ENCODE data around the gene LPGAT1. TPM values are rescaled to one million over a fixed set of nuclear protein-coding genes. Genes with fewer than 3 reads are reported as not detected.

LPGAT1 gene
- polyA plus RNA-seq, 2 of the 4 experiments (the other 2 are of a cell fraction): 32.3 to 48.0 TPM

DNA sequence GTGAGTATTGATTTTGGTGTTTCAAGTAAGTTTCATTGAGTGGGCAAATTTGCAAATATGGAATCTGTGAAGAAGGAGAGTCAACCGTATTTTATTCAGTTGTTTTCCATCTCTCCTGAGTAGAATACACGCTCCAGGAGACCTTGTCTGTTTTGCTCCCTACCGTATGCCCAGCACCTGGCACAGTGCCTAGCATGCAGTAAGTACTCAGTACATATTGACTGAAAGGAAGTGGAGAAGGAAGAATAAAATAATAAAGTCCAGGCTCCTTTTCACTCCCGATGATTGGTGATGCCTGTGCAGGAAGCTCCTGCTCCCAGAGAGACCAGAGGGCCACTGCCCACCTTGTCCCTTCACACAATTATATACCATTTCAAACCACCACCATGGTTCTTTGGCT is 95.8 kb downstream of the LPGAT1 start:
- no peak for FAIRE-seq
- peak in 1 of 2 experiments; percentile 2; a peak in 2 of 6 replicates for ATAC-seq
- peak in 1 of 2 experiments; percentile 39 for DNase-seq (ENCODE audit: low read depth in 1 of 2, low spot score in 1 of 2)
- H3K9me3 ChIP-seq: no peaks in the 10 kb centered on the region
- H3K4me3 ChIP-seq: peak overlapping the region; percentile 7; the same call in 1 of the 3 replicates
- 30% methylated on average over 4 of the region's 4 CpGs for WGBS (ENCODE audit: missing lambda C conversion rate)
- H3K4me2 ChIP-seq: peak overlapping the region; percentile 77
- TF ChIP-seq EHMT2 (IDR thresholded peaks at IDR 0.05; ENCODE audit: low read depth): no peak
- TF ChIP-seq TFCP2L1 (CRISPR knock-in tag; IDR thresholded peaks at IDR 0.05): no peak
- TF ChIP-seq CHD4 (IDR thresholded peaks at IDR 0.05; ENCODE audit: borderline replicate concordance): no peak
- TF ChIP-seq, protein P1, sequence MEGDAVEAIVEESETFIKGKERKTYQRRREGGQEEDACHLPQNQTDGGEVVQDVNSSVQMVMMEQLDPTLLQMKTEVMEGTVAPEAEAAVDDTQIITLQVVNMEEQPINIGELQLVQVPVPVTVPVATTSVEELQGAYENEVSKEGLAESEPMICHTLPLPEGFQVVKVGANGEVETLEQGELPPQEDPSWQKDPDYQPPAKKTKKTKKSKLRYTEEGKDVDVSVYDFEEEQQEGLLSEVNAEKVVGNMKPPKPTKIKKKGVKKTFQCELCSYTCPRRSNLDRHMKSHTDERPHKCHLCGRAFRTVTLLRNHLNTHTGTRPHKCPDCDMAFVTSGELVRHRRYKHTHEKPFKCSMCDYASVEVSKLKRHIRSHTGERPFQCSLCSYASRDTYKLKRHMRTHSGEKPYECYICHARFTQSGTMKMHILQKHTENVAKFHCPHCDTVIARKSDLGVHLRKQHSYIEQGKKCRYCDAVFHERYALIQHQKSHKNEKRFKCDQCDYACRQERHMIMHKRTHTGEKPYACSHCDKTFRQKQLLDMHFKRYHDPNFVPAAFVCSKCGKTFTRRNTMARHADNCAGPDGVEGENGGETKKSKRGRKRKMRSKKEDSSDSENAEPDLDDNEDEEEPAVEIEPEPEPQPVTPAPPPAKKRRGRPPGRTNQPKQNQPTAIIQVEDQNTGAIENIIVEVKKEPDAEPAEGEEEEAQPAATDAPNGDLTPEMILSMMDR (IDR thresholded peaks at IDR 0.05): no peak
- TF ChIP-seq HEYL (CRISPR knock-in tag; IDR thresholded peaks at IDR 0.05): no peak
- no peak for TF ChIP-seq CHD2 (IDR thresholded peaks at IDR 0.05; ENCODE audit: low read length, partially characterized antibody)
- no peak for TF ChIP-seq RAD21 (conservative IDR thresholded peaks at IDR 0.05 in 1 of 2, IDR thresholded peaks at IDR 0.05 in 1 of 2)
- no peak for TF ChIP-seq RCOR1 (IDR thresholded peaks at IDR 0.05; ENCODE audit: low read depth, low read length)
- TF ChIP-seq PBX3 (IDR thresholded peaks at IDR 0.05): no peak
- TF ChIP-seq NR3C1 (IDR thresholded peaks at IDR 0.05): no peak
- no peak for TF ChIP-seq E2F6 (IDR thresholded peaks at IDR 0.05; ENCODE audit: borderline replicate concordance, low read depth)
- no peak for TF ChIP-seq MYC (IDR thresholded peaks at IDR 0.05; ENCODE audit: borderline replicate concordance, low read length)
- H3K4me1 ChIP-seq: peaks cover 58% of the 10 kb centered on the region
- ChIA-PET CTCF (interaction anchor here (1.1 to 5.1 kb wide), 5 partner anchors 9 to 210 kb away, joined by 3 to 35 read pairs (median 6); no protein-coding TSS in a partner anchor), POLR2A (interaction anchor here (2.0 kb wide), 1 partner anchor 301 kb away, joined by 8 read pairs; the partner anchor contains the start of genes DTL and INTS7)
- H3K27ac ChIP-seq: peak overlapping the region; percentile 90 to 92

GRCh38 chr1:211734359-211734758 is 96.2 kb downstream of the LPGAT1 start:
- POLR2A ChIA-PET: interaction anchor here (2.0 kb wide), 1 partner anchor 301 kb away, joined by 8 read pairs; the partner anchor contains the start of genes DTL and INTS7
- CTCF ChIA-PET: interaction anchor here (5.1 kb wide), 1 partner anchor 36 kb away, joined by 35 read pairs; no protein-coding TSS in a partner anchor
- WGBS (ENCODE audit: missing lambda C conversion rate): 51% methylated on average over 9 of the region's 9 CpGs
- peak overlapping the region; percentile 77 for H3K4me2 ChIP-seq
- TF ChIP-seq CEBPB (IDR thresholded peaks at IDR 0.05) (peak in 1 of 2 experiments; percentile 74; a peak in 2 of 4 replicates), TP53 (CRISPR knock-in tag; IDR thresholded peaks at IDR 0.05) (no peak)
- H3K27ac ChIP-seq: peak overlapping the region; percentile 90 to 92
- H3K4me3 ChIP-seq: no peak overlapping the region
- DNase-seq (ENCODE audit: low read depth in 1 of 2, low spot score in 1 of 2) (no peak), FAIRE-seq (no peak), ATAC-seq (no peak)
- H3K9me3 ChIP-seq: no peaks in the 10 kb centered on the region
- peaks cover 58% of the 10 kb centered on the region for H3K4me1 ChIP-seq

- Histone ChIP-seq H3K4me3 (no peak overlapping the region), H3K9me3 (no peaks in the 10 kb centered on the region), H3K27ac (peak overlapping the region; percentile 28 to 92; a peak in 5 of 6 replicates), H3K4me1 (peaks cover 42% of the 10 kb centered on the region), H3K4me2 (no peak overlapping the region)
- DNase-seq (ENCODE audit: low read depth in 1 of 2, low spot score in 1 of 2): no peak
- ChIA-PET CTCF (interaction anchor here (0.6 to 5.1 kb wide), 8 partner anchors 9 to 303 kb away, joined by 3 to 35 read pairs (median 4); partner anchors contain the start of genes DTL and INTS7), POLR2A (no interaction called here)
- WGBS (ENCODE audit: missing lambda C conversion rate): 94% methylated on average over 4 of the region's 4 CpGs
- no peak for FAIRE-seq
- no peak for ATAC-seq
- no peak for TF ChIP-seq FOSB (CRISPR knock-in tag; IDR thresholded peaks at IDR 0.05)
- no peak for TF ChIP-seq TP53 (CRISPR knock-in tag; IDR thresholded peaks at IDR 0.05)
- no peak for TF ChIP-seq E2F6 (IDR thresholded peaks at IDR 0.05; ENCODE audit: borderline replicate concordance, low read depth)
- TF ChIP-seq, protein P2, sequence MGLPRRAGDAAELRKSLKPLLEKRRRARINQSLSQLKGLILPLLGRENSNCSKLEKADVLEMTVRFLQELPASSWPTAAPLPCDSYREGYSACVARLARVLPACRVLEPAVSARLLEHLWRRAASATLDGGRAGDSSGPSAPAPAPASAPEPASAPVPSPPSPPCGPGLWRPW (IDR thresholded peaks at IDR 0.05): no peak
- TF ChIP-seq, protein P1 (IDR thresholded peaks at IDR 0.05): no peak
- TF ChIP-seq, protein P3, sequence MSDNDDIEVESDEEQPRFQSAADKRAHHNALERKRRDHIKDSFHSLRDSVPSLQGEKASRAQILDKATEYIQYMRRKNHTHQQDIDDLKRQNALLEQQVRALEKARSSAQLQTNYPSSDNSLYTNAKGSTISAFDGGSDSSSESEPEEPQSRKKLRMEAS (IDR thresholded peaks at IDR 0.05): no peak
- TF ChIP-seq ZFP36 (IDR thresholded peaks at IDR 0.05; ENCODE audit: borderline replicate concordance, partially characterized antibody): no peak
- no peak for TF ChIP-seq KDM5A (IDR thresholded peaks at IDR 0.05)
- TF ChIP-seq, protein P4, sequence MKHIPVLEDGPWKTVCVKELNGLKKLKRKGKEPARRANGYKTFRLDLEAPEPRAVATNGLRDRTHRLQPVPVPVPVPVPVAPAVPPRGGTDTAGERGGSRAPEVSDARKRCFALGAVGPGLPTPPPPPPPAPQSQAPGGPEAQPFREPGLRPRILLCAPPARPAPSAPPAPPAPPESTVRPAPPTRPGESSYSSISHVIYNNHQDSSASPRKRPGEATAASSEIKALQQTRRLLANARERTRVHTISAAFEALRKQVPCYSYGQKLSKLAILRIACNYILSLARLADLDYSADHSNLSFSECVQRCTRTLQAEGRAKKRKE (CRISPR knock-in tag; IDR thresholded peaks at IDR 0.05; ENCODE audit: low read depth): no peak
- TF ChIP-seq RFX5 (IDR thresholded peaks at IDR 0.05): no peak
- no peak for TF ChIP-seq JUN (IDR thresholded peaks at IDR 0.05)
These were observed 98.1 kb downstream of the LPGAT1 start for GRCh38 chr1:211732293-211732980.
